ENCODE data around the gene GREM1.

The GREM1 gene

DNA sequence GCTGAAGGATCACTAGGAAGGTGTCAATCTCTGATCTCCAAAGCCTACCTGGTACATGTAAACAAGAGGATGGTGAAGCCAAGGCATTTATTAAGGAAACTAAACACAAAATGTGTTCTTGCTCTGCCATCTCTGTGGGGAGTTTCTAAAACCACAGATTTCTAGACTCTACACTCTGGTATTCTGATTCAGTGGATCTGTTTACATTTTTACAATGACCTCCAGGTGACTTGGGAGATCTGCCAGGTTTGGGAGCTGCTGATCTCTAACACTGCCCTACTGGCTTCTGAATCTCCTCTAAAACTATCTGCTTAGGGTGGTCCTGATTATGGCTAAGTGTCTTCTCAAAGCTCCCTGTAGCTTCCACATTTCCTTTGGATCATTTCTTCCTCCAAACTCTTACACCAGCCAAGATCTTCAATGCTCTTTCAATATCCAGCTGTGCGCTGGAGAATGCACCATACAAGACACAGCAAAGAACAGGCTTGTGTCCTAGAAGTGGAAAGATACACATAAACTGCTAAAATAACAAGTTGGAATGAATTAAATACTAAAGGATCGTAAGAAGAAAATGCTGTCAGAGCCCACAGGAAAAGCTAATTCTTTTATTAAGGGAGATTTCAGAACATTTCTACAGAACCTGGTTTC is 72.7 kb downstream of the GREM1 start:
- DNase-seq, result no peak

DNA sequence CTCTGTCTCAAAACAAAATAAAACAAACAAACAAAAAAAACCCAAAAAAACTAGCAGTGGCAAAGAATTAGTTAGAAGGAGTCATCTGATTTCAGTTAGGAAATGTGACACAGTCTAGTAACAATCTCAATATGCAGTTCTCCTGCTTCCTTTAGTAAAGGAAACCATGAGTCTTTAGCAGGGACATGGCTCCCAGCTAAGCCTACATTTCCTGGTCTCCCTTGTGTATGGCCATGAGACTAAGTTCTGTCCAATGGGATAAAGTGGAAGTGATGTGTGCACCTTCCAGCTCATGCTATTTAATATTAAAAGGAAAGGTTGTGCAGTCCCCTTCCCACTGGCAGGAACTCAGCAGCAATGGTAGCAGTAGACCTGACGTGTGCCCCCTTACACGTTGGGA is 74.6 kb downstream of the GREM1 start:
- no peak for DNase-seq
